Measurements from ENCODE around the gene CASP6.

The CASP6 gene

GRCh38 chr4:109662771-109663170, 40.5 kb downstream of the CASP6 start:
- TF ChIP-seq CTCF (conservative IDR thresholded peaks at IDR 0.05; ENCODE audit: low read depth), result no peak
- POLR2A ChIA-PET (ENCODE audit: low non-redundant PET), result no interaction called here
- DNase-seq (ENCODE audit: low spot score), result no peak
- CTCF ChIA-PET, result no interaction called here
- no peak overlapping the region for H3K27ac ChIP-seq

DNA sequence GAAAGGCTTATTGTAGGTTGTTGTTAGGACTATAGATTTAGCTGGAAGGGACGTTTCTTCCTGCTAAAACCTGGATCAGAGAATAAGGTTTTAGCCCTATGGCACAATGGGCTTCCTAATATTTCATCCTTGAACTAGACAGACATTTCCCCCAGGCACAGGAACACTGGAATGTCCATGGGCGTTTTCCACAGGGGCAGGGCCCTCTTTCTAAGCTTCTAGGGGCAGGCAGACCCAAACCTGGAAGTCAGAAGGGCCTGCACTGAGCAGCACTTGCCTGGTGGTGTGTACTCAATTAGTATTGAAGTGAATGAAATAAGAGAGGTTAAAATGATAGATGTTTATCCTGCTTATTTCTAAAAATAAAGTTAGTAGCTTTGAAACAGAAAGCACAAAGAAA, 41.1 kb downstream of the CASP6 start:
- no peak for DNase-seq (ENCODE audit: low spot score)
- TF ChIP-seq CTCF (conservative IDR thresholded peaks at IDR 0.05; ENCODE audit: low read depth), result no peak
- ChIA-PET CTCF (interaction anchor here (0.7 kb wide), 2 partner anchors 234 to 307 kb away, joined by 3 read pairs; no protein-coding TSS in a partner anchor), POLR2A (ENCODE audit: low non-redundant PET) (interaction anchor here (0.6 kb wide), 1 partner anchor 9 kb away, joined by 6 read pairs; no protein-coding TSS in a partner anchor)
- no peak overlapping the region for H3K27ac ChIP-seq

DNA sequence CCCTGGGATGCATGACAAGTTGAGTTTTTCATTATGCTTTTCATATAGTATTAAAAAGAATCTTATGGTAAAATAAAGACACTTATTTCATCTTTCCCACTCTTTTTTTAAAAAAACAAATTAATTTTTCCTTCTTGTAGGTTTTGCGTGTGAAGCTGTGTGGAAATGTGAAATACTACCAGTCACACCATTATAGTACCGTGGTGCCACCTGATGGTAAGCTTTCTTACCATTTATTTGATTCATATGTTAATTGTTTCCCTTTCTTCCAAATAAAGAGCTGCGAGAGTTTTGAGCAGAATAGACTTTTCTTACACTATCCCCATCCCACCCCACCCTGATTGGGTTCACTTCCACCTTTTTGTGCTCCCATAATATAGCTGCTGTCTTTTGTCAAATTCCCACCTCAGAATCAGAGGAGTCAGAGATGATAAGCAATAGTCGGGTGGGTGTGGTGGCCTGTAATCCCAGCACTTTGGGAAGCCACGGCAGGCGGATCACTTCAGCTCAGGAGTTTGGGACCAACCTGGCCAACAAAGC, 44.3 kb downstream of the CASP6 start:
- no peak overlapping the region for H3K27ac ChIP-seq
- CTCF ChIA-PET, result no interaction called here
- POLR2A ChIA-PET (ENCODE audit: low non-redundant PET), result no interaction called here
- no peak for TF ChIP-seq CTCF (conservative IDR thresholded peaks at IDR 0.05; ENCODE audit: low read depth)
- no peak for DNase-seq (ENCODE audit: low spot score)

- POLR2A ChIA-PET (ENCODE audit: low non-redundant PET), result no interaction called here
- no peak overlapping the region for H3K27ac ChIP-seq
- no peak for TF ChIP-seq CTCF (conservative IDR thresholded peaks at IDR 0.05; ENCODE audit: low read depth)
- CTCF ChIA-PET, result no interaction called here
- DNase-seq (ENCODE audit: low spot score), result no peak
These were observed 45.3 kb downstream of the CASP6 start for GRCh38 chr4:109657854-109658418.

DNA sequence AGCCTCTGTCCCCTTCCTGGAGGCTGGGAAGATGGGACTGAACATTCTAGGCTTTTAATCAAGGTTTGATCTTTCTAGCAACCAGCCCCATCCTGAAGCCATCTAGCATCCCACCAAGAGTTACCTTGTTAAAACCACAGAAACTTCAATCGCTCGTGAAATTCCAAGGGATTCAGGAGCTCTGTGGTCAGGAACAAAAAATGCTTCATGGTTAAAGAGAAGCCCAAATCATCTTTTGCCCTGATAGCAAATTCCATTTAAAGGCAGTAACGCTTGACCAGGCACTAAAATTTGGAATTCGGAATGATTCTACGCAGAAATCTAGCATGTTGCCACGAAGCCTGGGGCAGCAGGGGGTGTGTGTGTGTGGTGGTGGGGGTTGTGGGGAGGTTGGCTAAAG, 47.8 kb downstream of the CASP6 start:
- CTCF ChIA-PET, result interaction anchor here (0.7 kb wide), 1 partner anchor 10 kb away, joined by 5 read pairs; no protein-coding TSS in a partner anchor
- no peak overlapping the region for H3K27ac ChIP-seq
- POLR2A ChIA-PET (ENCODE audit: low non-redundant PET), result no interaction called here
- no peak for DNase-seq (ENCODE audit: low spot score)
- TF ChIP-seq CTCF (conservative IDR thresholded peaks at IDR 0.05; ENCODE audit: low read depth), result no peak

- ChIA-PET CTCF (no interaction called here), POLR2A (ENCODE audit: low non-redundant PET) (no interaction called here)
- H3K27ac ChIP-seq, result no peak overlapping the region
- no peak for TF ChIP-seq CTCF (conservative IDR thresholded peaks at IDR 0.05; ENCODE audit: low read depth)
- DNase-seq (ENCODE audit: low spot score), result no peak
These were observed 53.4 kb downstream of the CASP6 start for GRCh38 chr4:109649872-109650271.
